ENCODE measurements around the gene PTPRN2.

PTPRN2 gene

GRCh38 chr7:157877298-157878090, 710.1 kb downstream of the PTPRN2 start:
- no peak for DNase-seq (ENCODE audit: low read depth)

DNA sequence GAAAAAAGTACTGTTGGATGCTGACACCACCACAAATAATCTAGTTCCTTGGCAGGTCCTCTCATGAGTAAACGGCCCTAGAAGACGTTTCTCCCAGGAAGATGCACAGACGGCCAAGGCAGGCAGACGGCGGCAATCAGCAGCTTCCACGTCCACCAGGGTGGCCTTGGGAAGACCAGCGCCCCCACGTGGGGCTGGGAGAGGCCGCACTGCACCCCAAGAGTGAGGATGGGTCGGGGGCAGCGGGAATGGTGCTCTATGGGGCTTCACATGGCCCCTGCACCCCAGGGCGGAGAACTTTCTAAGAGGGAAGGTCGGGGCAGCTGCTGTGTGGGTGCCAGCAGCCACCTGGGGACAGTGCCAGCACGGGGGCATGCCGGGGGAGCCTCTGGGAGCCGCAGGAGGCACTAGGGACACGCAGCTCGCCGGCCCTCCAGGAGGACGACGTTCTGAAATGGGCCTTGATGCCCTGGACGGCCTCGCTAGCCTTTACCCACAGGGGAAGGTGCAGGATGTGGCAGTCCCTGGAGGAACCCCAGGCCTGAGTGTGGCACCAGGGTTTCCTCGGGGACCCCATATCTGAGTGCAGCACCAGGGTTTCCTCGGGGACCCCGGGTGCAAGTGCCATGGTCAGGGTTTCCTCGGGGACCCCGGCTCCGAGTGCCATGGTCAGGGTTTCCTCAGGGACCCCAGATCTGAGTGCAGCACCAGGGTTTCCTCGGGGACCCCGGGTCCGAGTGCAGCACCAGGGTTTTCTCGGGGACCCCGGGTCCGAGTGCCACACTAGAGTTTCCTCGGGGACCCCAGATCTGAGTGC, 710.9 kb downstream of the PTPRN2 start:
- DNase-seq (ENCODE audit: low read depth) = no peak

GRCh38 chr7:157875230-157876179, 712.1 kb downstream of the PTPRN2 start:
- no peak for DNase-seq (ENCODE audit: low read depth)

DNA sequence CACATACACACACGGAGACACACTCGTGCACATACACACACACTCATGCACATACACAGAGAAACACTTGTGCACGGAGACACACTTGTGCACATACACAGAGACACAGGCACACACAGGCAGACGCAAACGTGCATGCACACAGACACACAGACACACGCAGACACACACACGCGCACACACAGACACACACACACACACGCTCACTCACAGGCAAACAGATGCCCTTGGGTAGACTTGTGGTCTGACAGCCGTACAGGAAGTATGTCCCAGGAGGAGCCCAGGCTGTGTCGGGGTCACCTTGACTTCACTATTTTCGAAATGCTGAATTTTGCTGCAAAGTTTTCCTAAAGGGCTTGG, 712.8 kb downstream of the PTPRN2 start:
- no peak for DNase-seq (ENCODE audit: low read depth)

GRCh38 chr7:157874208-157874816, 713.3 kb downstream of the PTPRN2 start:
- no peak for DNase-seq (ENCODE audit: low read depth)

- no peak for DNase-seq (ENCODE audit: low read depth)
Measured at GRCh38 chr7:157873664-157874063, 714.0 kb downstream of the PTPRN2 start.

GRCh38 chr7:157873181-157873580, 714.4 kb downstream of the PTPRN2 start:
- no peak for DNase-seq (ENCODE audit: low read depth)

GRCh38 chr7:157872447-157872846, 715.2 kb downstream of the PTPRN2 start:
- DNase-seq (ENCODE audit: low read depth) = no peak

DNA sequence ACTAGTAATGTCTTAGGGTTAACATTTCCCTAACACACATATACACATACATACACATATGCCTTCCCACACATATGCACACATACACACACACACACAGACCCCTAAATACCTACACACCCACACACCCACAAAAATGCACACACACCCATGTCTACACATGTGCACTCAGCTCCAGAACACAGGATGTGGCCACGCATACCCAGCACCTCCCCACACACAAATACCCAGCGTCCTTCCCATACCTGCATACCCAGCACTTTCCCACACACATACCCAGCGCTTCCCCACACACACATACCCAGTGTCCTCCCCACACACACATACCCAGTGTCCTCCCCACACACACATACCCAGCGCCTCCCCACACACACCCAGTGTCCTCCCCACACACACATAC, 715.9 kb downstream of the PTPRN2 start:
- no peak for DNase-seq (ENCODE audit: low read depth)

GRCh38 chr7:157870644-157871290, 716.9 kb downstream of the PTPRN2 start:
- no peak for DNase-seq (ENCODE audit: low read depth)

GRCh38 chr7:157869793-157870192, 717.8 kb downstream of the PTPRN2 start:
- DNase-seq (ENCODE audit: low read depth) = no peak

DNA sequence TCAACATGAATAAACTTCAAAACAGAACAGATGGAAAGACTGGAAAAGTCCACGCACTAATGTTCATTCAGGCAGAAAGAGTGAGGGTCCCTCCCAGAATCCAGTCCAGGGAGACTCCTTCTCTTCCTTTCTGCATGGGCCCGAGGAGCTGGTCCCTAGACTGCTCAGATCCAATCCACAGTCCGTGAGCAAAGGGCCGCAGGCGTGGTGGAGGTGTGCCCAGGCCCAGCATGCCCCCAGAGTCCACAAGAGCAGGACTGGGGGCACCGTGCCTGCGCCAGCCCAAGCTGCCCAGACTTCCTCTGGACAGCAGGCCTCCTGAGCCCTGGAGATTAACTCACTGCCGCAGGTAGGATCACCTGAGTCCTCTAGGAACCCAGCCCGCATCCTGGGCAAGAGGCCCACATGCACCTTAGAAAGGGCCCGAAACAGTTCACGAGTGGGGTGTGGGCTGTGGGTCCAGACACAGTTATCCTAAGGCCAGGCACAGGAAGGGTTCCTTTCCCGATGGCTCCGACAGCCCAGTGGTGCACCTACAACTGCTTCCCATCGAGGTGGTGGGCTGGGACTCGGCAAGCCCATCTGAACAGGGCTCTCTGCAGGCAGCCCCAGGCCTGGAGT, 719.8 kb downstream of the PTPRN2 start:
- DNase-seq (ENCODE audit: low read depth) = no peak

- DNase-seq (ENCODE audit: low read depth) = no peak
Measured at GRCh38 chr7:157866336-157866924, 721.2 kb downstream of the PTPRN2 start.

DNA sequence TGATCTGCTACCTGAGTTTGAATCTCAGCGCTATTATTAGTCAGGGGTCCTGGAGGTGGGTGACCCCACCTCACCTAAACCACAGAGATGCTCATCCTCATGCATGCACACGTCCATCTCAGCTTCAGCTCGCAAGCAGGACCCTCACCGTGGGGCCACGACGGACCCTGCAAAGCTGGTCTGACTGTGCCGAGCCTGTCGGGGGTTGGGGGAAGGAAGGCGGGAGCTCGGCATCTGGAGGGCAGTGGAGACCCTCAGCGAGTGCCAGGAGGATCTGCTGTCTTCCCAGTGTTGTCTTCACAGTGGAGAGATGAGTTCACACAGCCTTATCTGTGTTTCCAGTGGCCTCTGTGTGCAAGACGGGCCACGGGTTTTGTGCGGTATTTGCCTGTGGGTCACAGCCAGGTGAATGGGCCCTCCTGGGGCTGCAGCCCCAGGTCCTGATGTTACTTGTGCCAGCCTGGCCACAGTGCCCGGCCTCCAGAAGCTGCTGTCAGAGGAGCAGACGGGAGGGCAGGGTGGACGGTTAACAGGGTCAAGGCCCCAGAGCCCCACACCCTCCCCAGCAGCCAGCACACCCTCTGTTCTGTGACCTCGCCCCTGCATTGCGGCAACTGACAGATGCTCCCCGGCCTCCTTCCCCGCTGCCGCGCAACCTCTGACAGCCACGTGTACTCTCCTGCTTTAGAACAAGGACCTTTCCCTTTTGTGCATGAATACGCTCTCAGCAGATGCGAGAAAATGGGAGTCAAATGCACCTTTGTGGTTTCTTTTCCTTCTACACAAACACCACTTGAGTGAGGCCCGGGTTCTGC, 722.1 kb downstream of the PTPRN2 start:
- no peak for DNase-seq (ENCODE audit: low read depth)

- no peak for DNase-seq (ENCODE audit: low read depth)
Measured at GRCh38 chr7:157864911-157865310, 722.7 kb downstream of the PTPRN2 start.

- no peak for DNase-seq (ENCODE audit: low read depth)
Measured at GRCh38 chr7:157863906-157864810, 723.5 kb downstream of the PTPRN2 start.

DNA sequence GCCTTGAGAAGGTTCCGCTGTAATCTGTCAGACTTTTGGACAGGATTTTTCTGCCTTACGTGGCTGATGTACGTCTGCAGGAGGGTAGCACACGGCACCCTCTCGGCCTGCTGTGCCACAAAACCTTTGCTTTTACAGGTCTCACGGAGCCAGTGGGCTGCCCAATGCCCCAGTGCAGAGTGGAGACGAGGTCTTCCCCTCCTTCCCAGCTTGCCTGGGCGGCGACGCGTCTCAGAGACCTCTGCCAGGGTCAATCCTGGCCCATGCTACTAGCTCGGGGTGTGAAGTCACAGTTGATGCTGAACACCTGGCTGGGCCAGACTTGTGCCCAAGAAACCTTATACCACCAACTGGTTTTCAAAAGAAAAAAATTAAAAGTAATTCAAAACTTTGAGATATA, 724.4 kb downstream of the PTPRN2 start:
- no peak for DNase-seq (ENCODE audit: low read depth)

GRCh38 chr7:157862731-157863130, 724.9 kb downstream of the PTPRN2 start:
- DNase-seq (ENCODE audit: low read depth) = no peak

- DNase-seq (ENCODE audit: low read depth) = no peak
Measured at GRCh38 chr7:157861551-157861950, 726.1 kb downstream of the PTPRN2 start.
